ENCODE measurements around the gene KRTAP10-9. TPM values are rescaled to one million over a fixed set of nuclear protein-coding genes. Genes with fewer than 3 reads are reported as not detected.
"Not testable (repeated sequence)": the region's sequence is repeated elsewhere in the genome, so short reads cannot be mapped to it uniquely, and the experiment has no call there.

The KRTAP10-9 gene
- total and polyA plus RNA-seq, 5 donors from 2014 or later, result not detected

- Mint-ChIP-seq H3K27ac (peak overlapping the region in 1 of 3 donors; percentile 75), H3K9me3 (peaks cover 1 to 45% (median 30%) of the 10 kb centered on the region in 7 donors), H3K4me1 (peaks cover 5 to 29% (median 12%) of the 10 kb centered on the region in 4 donors)
- H3K27me3 Mint-ChIP-seq; H3K36me3 Mint-ChIP-seq; H3K4me3 Mint-ChIP-seq; ATAC-seq (ENCODE audit: low read depth in 2 of 2); H3K4me3 ChIP-seq (ENCODE audit: low read depth, low read length); H3K36me3 ChIP-seq (ENCODE audit: control insufficient read depth, insufficient read depth, low read length); DNase-seq; H3K27ac ChIP-seq (ENCODE audit: insufficient read depth, low read length, poor library complexity, severe bottlenecking); H3K27me3 ChIP-seq (ENCODE audit: control insufficient read depth, insufficient read depth, low read length): not testable (repeated sequence)
- Histone ChIP-seq H3K9me3 (ENCODE audit: control insufficient read depth in 2 of 2, low read length in 2 of 2) (peaks cover 34 to 52% of the 10 kb centered on the region in 2 experiments), H3K4me1 (ENCODE audit: control insufficient read depth, insufficient read depth, low read length, poor library complexity, severe bottlenecking) (peaks cover 17% of the 10 kb centered on the region)
Observed at GRCh38 chr21:44627831-44628233, 939 bp downstream of the KRTAP10-9 start.

DNA sequence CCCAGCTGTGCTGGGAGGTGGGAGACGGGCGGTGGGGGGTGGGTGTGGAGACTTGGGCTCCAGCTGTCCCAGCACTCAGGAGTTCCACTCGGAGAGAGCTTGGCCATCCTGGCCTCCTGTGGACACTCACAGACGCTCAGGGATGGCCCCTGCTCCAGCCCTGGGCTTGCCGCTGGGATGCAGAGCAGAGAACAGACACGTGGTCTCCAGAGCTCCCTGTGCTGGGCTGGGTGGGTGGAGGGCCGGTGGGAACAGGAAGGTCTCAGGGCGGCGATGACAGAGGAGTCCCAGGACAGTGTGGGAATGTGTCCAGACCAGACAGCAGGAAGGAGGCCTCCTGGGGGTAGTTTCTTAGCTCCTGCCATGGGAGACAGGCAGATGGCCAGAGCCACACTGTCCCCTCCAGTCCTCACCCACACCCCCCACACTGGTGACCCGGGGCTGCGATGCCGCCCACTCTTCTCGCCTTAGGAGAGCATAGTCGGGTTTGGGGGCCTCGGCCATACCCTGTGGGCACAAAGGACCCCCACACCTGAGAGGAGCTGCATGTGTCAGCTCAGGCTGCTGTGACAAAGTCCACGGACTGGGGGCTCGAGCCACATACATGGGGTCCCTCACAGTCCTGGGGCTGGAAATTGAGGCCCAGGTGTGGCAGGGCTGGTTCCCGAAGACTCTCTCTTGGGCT is 2.0 kb downstream of the KRTAP10-9 start:
- DNase-seq, result no peak
- Histone ChIP-seq H3K4me1 (ENCODE audit: control insufficient read depth, insufficient read depth, low read length, poor library complexity, severe bottlenecking) (peaks cover 17% of the 10 kb centered on the region), H3K4me3 (ENCODE audit: low read depth, low read length) (no peak overlapping the region), H3K36me3 (ENCODE audit: control insufficient read depth, insufficient read depth, low read length) (no peaks in the 10 kb centered on the region), H3K27ac (ENCODE audit: insufficient read depth, low read length, poor library complexity, severe bottlenecking) (no peak overlapping the region), H3K9me3 (ENCODE audit: control insufficient read depth in 2 of 2, low read length in 2 of 2) (peaks cover 27 to 47% of the 10 kb centered on the region in 2 experiments), H3K27me3 (ENCODE audit: control insufficient read depth, insufficient read depth, low read length) (no peaks in the 10 kb centered on the region)
- peaks cover 18% of the 10 kb centered on the region for H3K27me3 Mint-ChIP-seq
- peaks cover 5 to 29% (median 11%) of the 10 kb centered on the region in 4 donors for H3K4me1 Mint-ChIP-seq
- no peak for ATAC-seq (ENCODE audit: low read depth in 2 of 2)
- no peaks in the 10 kb centered on the region for H3K36me3 Mint-ChIP-seq
- H3K4me3 Mint-ChIP-seq, result peak overlapping the region in 1 of 4 donors; percentile 24
- no peak overlapping the region for H3K27ac Mint-ChIP-seq
- H3K9me3 Mint-ChIP-seq, result peaks cover 5 to 44% (median 28%) of the 10 kb centered on the region in 7 donors

- peak in 1 of 2 donors; percentile 53 for ATAC-seq (ENCODE audit: low read depth in 2 of 2)
- no peaks in the 10 kb centered on the region for H3K36me3 Mint-ChIP-seq
- peaks cover 5 to 29% (median 9%) of the 10 kb centered on the region in 4 donors for H3K4me1 Mint-ChIP-seq
- DNase-seq, result peak in 2 of 3 donors; percentile 11 to 24
- Histone ChIP-seq H3K4me3 (ENCODE audit: low read depth, low read length) (no peak overlapping the region), H3K9me3 (ENCODE audit: control insufficient read depth in 2 of 2, low read length in 2 of 2) (peaks cover 18 to 37% of the 10 kb centered on the region in 2 experiments), H3K36me3 (ENCODE audit: control insufficient read depth, insufficient read depth, low read length) (no peaks in the 10 kb centered on the region), H3K4me1 (ENCODE audit: control insufficient read depth, insufficient read depth, low read length, poor library complexity, severe bottlenecking) (peaks cover 17% of the 10 kb centered on the region), H3K27me3 (ENCODE audit: control insufficient read depth, insufficient read depth, low read length) (peaks cover 2% of the 10 kb centered on the region), H3K27ac (ENCODE audit: insufficient read depth, low read length, poor library complexity, severe bottlenecking) (peak overlapping the region; percentile 2)
- H3K9me3 Mint-ChIP-seq, result peaks cover 0 to 36% (median 25%) of the 10 kb centered on the region in 7 donors
- H3K27me3 Mint-ChIP-seq, result peaks cover 22% of the 10 kb centered on the region
- peak overlapping the region in 3 of 4 donors; percentile 41 to 66 (median 47) for H3K4me3 Mint-ChIP-seq
- H3K27ac Mint-ChIP-seq, result peak overlapping the region in 2 of 3 donors; percentile 76 to 88
Observed at GRCh38 chr21:44630440-44630839, 3.5 kb downstream of the KRTAP10-9 start.

- peak overlapping the region in 1 of 3 donors; percentile 52 for H3K27ac Mint-ChIP-seq
- H3K27me3 ChIP-seq (ENCODE audit: control insufficient read depth, insufficient read depth, low read length), result peaks cover 2% of the 10 kb centered on the region
Observed at GRCh38 chr21:44632067-44632466, 5.2 kb downstream of the KRTAP10-9 start.

DNA sequence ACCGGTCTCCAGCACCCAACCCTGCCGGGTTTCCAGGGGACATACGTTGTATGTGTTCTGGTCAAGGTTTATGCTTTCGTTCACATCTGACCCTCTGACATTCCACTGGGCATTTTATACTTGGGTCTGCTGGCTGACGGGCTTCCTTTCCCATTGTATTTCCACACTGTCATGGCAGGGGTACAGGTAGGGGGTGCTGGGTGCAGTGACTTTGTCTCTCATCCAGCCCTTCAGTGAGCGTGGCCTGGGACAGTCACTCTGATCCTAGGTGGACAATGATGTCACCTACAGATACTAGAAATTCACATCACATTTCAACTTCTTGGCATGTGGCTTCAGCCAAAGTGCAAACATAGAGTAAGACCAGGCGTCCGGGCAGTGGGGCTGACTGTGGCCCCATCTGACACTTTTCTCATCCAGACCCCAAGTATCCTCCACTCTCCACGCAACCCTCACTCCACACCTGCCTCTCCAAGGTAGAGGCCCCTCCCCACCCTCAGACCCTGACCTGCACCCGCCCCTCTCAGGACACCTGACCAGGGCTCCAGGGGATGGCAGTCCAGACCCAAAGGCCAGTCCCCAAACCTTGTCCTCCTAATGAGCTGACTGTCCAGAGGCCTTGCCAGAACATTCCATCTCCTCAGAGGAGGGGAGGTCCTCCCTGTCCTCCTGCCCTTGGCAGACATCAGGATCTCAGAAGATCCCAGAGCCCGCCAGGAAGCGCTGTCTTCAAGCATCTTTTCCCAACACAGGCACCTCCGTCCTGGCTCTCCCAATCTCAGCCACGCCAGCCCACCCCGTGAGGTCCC is 9.5 kb downstream of the KRTAP10-9 start:
- DNase-seq (no peak), ATAC-seq (ENCODE audit: low read depth in 2 of 2) (no peak)
- H3K9me3 Mint-ChIP-seq, result peaks cover 4 to 33% (median 16%) of the 10 kb centered on the region in 7 donors
- H3K36me3 Mint-ChIP-seq, result no peaks in the 10 kb centered on the region
- no peaks in the 10 kb centered on the region for H3K4me1 ChIP-seq (ENCODE audit: control insufficient read depth, insufficient read depth, low read length, poor library complexity, severe bottlenecking)
- H3K36me3 ChIP-seq (ENCODE audit: control insufficient read depth, insufficient read depth, low read length), result no peaks in the 10 kb centered on the region
- H3K27ac Mint-ChIP-seq, result peak overlapping the region in 1 of 3 donors; percentile 76
- H3K4me3 Mint-ChIP-seq, result no peak overlapping the region
- H3K4me3 ChIP-seq (ENCODE audit: low read depth, low read length), result no peak overlapping the region
- H3K27me3 ChIP-seq (ENCODE audit: control insufficient read depth, insufficient read depth, low read length), result peaks cover 5% of the 10 kb centered on the region
- no peaks in the 10 kb centered on the region for H3K4me1 Mint-ChIP-seq
- peaks cover 17% of the 10 kb centered on the region for H3K27me3 Mint-ChIP-seq
- H3K27ac ChIP-seq (ENCODE audit: insufficient read depth, low read length, poor library complexity, severe bottlenecking), result no peak overlapping the region
- H3K9me3 ChIP-seq (ENCODE audit: control insufficient read depth in 2 of 2, low read length in 2 of 2), result peaks cover 18 to 19% of the 10 kb centered on the region in 2 experiments

More at GRCh38 chr21:44632067-44632466, 5.2 kb downstream of the KRTAP10-9 start:
- peaks cover 17% of the 10 kb centered on the region for H3K4me1 ChIP-seq (ENCODE audit: control insufficient read depth, insufficient read depth, low read length, poor library complexity, severe bottlenecking)
- H3K4me3 Mint-ChIP-seq, result no peak overlapping the region
- DNase-seq (no peak), ATAC-seq (ENCODE audit: low read depth in 2 of 2) (no peak)
- no peak overlapping the region for H3K27ac ChIP-seq (ENCODE audit: insufficient read depth, low read length, poor library complexity, severe bottlenecking)
- H3K9me3 ChIP-seq (ENCODE audit: control insufficient read depth in 2 of 2, low read length in 2 of 2), result peaks cover 18 to 37% of the 10 kb centered on the region in 2 experiments
- peaks cover 22% of the 10 kb centered on the region for H3K27me3 Mint-ChIP-seq
- no peak overlapping the region for H3K4me3 ChIP-seq (ENCODE audit: low read depth, low read length)
- H3K36me3 ChIP-seq (ENCODE audit: control insufficient read depth, insufficient read depth, low read length), result no peaks in the 10 kb centered on the region
- H3K9me3 Mint-ChIP-seq, result peaks cover 0 to 39% (median 25%) of the 10 kb centered on the region in 7 donors
- no peaks in the 10 kb centered on the region for H3K36me3 Mint-ChIP-seq
- H3K4me1 Mint-ChIP-seq, result peaks cover 5 to 26% (median 9%) of the 10 kb centered on the region in 4 donors

- H3K4me3 ChIP-seq (ENCODE audit: low read depth, low read length), result no peak within 1 kb of the TSS
- no peaks in the 10 kb centered on the region for H3K36me3 Mint-ChIP-seq
- ATAC-seq (ENCODE audit: low read depth in 2 of 2) (no peak), DNase-seq (no peak)
- peak within 1 kb of the TSS in 2 of 3 donors; percentile 38 to 76 for H3K27ac Mint-ChIP-seq
- H3K27ac ChIP-seq (ENCODE audit: insufficient read depth, low read length, poor library complexity, severe bottlenecking), result no peak within 1 kb of the TSS
- peaks cover 4 to 29% (median 13%) of the 10 kb centered on the region in 7 donors for H3K9me3 Mint-ChIP-seq
- no peaks in the 10 kb centered on the region for H3K36me3 ChIP-seq (ENCODE audit: control insufficient read depth, insufficient read depth, low read length)
- H3K27me3 Mint-ChIP-seq, result peaks cover 17% of the 10 kb centered on the region
- H3K4me1 ChIP-seq (ENCODE audit: control insufficient read depth, insufficient read depth, low read length, poor library complexity, severe bottlenecking), result no peaks in the 10 kb centered on the region
- peaks cover 6% of the 10 kb centered on the region for H3K27me3 ChIP-seq (ENCODE audit: control insufficient read depth, insufficient read depth, low read length)
- H3K9me3 ChIP-seq (ENCODE audit: control insufficient read depth in 2 of 2, low read length in 2 of 2), result peaks cover 11% of the 10 kb centered on the region in 2 experiments
- no peak within 1 kb of the TSS for H3K4me3 Mint-ChIP-seq
- H3K4me1 Mint-ChIP-seq, result no peaks in the 10 kb centered on the region
Observed at GRCh38 chr21:44637018-44637850, 10.3 kb downstream of the KRTAP10-9 start, which contains the start of gene KRTAP10-10. Gene KRTAP10-10 (plus strand): TSS chr21:44637356. CDS start chr21:44637418, 62 bp downstream.

GRCh38 chr21:44637851-44638348 is 11.0 kb downstream of the KRTAP10-9 start:
- not testable (repeated sequence) for H3K27ac ChIP-seq (ENCODE audit: insufficient read depth, low read length, poor library complexity, severe bottlenecking); H3K36me3 ChIP-seq (ENCODE audit: control insufficient read depth, insufficient read depth, low read length); H3K27me3 ChIP-seq (ENCODE audit: control insufficient read depth, insufficient read depth, low read length); H3K4me3 Mint-ChIP-seq; H3K4me1 Mint-ChIP-seq; DNase-seq; H3K36me3 Mint-ChIP-seq; H3K4me1 ChIP-seq (ENCODE audit: control insufficient read depth, insufficient read depth, low read length, poor library complexity, severe bottlenecking); H3K9me3 ChIP-seq (ENCODE audit: control insufficient read depth in 2 of 2, low read length in 2 of 2); H3K4me3 ChIP-seq (ENCODE audit: low read depth, low read length); ATAC-seq (ENCODE audit: low read depth in 2 of 2)
- H3K9me3 Mint-ChIP-seq, result peaks cover 4 to 27% (median 12%) of the 10 kb centered on the region in 7 donors
- peaks cover 17% of the 10 kb centered on the region for H3K27me3 Mint-ChIP-seq
- H3K27ac Mint-ChIP-seq, result peak overlapping the region in 1 of 3 donors; percentile 38
